NCI-H226 (cell line): ENCODE results near the gene KCNIP1.
"Not testable (repeated sequence)": the region's sequence is repeated elsewhere in the genome, so short reads cannot be mapped to it uniquely, and the experiment has no call there.

ENCODE experiments used
- DNase-seq: peaks from one replicate; pipeline ENCODE4 v3.0.0-alpha.2; 2015

KCNIP1 gene

DNA sequence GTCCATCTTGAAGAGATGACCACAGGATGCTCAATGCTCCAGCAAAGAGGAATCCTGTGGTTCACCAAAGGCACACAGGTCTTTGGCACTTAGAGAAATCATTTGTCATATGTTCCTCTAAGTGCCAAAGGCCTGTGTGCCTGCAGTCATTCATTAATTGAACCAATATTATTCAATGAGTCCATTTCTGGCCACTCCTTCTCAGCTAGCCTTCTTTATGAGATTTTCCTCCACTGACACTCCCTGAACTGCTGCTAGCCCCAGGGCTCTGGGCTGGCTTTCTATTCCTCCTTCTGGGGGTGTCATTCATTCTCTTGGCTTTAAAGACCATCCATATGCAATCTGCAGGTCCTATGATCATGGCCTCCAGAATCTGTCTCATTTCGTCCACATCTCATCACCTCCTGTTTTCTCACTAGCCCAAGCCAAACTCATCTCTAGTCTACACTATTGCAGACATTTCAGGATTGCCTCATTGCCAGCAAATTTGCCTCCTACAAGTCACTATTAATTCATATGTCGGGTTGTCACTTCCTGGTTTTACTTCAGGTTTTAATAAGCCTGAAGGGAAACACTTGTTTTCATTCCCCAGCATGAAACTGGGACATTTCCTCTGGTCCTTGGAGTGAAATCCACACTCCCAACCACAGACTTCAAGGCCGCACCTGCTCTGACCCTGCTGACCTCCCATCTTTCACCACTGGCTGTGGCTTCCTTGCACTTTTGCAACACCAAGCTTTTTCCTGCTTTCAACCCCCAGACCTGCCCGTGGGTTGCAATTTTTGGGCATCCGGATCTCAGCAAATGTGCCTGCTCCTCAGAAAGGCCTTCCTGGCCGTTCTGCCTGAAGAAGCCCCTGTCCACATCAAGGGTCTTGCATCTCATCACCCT lies 35.1 kb downstream of the KCNIP1 start:
- DNase-seq = no peak

- no peak for DNase-seq
Measured at GRCh38 chr5:170540271-170540670, 36.5 kb downstream of the KCNIP1 start.

DNA sequence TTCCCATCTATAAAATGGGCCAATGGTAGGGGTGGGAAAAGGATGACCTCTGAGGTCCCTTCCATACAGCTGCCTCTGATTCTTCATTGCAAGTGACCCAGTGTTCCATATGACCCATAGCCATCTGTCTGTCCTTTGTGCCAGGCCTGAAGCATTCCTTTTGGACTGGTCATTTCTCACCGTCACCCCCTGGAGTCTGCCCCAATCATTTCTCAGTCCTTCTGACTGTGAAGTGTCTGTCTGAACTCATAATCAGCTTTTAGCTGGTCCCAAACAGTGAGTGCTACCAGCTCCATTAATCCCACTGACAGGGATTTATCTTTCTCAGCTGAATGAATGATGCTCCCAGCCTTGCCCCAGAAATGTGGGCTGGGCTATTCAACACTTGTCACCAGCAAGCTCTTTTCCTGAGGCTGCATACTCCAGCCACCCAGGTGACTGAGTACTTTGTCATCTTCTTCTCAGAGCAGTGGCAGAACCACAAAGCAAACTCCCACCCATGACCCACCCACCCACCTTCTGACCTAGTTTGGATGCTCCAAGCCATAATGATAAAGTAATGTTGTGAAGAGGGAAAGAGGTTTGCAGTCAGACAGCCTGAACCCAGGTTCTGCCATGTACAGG lies 37.4 kb downstream of the KCNIP1 start:
- no peak for DNase-seq

DNA sequence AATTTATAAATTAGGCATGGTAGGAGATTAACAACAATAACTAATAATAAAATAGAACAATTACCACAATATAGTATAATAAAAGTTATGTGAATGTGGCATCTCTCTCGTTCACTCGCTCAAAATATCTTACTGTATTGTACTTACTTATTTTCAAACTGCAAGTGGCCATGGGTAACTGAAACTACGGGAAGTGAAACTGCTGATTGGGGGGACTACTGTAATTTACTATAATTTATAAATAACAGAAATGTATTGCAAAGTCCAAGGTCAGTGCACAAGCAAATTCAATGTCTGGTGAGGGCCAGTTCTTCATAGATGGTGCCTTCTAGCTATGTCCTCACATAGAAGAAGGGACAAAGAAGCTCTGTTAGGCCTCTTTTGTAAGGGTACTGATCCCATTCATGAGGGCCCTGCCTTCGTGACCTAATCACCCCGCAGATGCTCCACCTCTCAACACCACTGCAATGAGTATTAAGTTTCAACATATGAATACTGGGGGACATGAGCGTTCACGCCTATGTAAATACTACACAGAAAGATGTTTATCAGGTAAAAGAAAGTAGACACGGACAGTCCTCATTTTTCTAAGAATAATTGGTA lies 39.0 kb downstream of the KCNIP1 start:
- no peak for DNase-seq

DNA sequence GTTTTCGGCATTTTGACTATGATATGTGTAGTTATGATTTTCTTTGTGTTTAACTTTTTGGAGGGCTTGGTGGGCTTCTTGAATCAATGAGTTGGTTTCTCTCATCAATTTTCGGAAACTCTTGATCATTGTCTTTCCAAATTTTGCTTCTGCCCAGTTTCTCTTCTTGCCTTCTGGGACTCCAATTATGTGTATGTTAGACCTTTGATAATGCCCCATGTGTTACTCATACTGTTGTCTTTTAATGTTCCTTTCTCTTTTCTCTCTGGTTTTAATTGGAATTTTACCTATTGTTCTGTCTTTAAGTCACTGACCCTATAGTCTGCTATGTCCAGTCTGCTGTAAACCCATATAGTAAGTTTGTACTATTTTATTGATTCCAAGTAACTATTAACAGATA lies 41.5 kb downstream of the KCNIP1 start:
- DNase-seq = no peak

DNA sequence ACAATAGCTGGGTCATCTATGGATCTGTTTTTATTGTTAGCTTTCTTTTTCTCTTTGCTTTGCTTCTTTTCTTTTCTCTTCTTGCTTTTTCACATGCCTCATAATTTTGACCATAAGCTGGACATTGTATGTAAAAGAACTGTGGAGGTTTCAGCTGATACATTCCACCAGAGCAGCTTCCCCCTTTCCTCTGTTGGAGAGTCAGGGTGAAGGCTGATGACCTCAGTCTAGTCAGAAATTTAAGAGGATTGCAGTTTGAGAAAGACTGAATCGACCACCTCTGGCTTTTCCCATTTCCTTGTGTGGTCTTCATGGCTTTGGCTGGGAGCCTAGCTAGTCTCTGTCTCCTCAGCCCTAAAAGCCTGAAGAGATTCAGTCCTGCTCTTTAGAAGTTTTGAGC lies 42.0 kb downstream of the KCNIP1 start:
- no peak for DNase-seq

- DNase-seq = no peak
Measured at GRCh38 chr5:170546282-170546681, 42.5 kb downstream of the KCNIP1 start.

DNA sequence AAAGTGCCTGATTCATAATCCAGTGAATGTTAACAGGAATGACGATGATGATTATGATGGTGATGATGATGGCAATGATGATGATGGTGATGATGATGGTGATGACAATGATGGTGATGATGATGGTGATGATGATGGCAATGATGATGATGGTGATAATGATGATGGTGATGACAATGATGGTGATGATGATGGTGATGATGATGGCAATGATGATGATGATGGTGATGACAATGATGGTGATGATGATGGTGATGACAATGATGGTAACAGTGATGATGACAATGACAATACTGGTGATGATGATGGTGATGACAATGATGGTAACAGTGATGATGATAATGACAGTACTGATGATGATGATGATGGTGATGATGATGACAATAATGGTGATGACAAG lies 46.6 kb downstream of the KCNIP1 start:
- DNase-seq = not testable (repeated sequence)

GRCh38 chr5:170551076-170551475 lies 47.3 kb downstream of the KCNIP1 start:
- DNase-seq = peak; percentile 68

GRCh38 chr5:170551622-170552021 lies 47.8 kb downstream of the KCNIP1 start:
- no peak for DNase-seq

- peak; percentile 100 for DNase-seq
Measured at GRCh38 chr5:170552621-170553115, 48.8 kb downstream of the KCNIP1 start.

GRCh38 chr5:170553218-170553617 lies 49.4 kb downstream of the KCNIP1 start:
- no peak for DNase-seq

GRCh38 chr5:170554521-170555267 lies 50.9 kb downstream of the KCNIP1 start:
- DNase-seq = peak; percentile 56

GRCh38 chr5:170557314-170557713 lies 53.5 kb downstream of the KCNIP1 start:
- DNase-seq = no peak

DNA sequence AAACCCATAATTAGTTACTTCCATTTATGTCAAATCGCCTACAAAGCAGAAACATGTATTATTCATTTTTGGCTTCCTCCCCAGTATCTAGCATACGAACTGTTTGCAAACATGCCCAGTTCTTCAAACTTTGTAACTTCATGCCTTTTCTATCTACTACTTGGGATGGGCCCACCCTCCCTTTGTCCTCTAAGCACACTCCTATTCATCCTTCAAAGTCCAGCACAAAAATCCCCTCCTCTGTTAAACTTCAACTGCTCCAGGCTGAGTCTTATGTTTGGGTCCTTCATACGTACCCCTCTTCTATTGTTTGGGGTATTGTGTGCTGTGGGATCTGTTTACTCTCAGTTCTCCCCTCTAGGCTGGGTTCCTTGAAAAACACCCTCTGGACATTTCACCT lies 55.5 kb downstream of the KCNIP1 start:
- no peak for DNase-seq

DNA sequence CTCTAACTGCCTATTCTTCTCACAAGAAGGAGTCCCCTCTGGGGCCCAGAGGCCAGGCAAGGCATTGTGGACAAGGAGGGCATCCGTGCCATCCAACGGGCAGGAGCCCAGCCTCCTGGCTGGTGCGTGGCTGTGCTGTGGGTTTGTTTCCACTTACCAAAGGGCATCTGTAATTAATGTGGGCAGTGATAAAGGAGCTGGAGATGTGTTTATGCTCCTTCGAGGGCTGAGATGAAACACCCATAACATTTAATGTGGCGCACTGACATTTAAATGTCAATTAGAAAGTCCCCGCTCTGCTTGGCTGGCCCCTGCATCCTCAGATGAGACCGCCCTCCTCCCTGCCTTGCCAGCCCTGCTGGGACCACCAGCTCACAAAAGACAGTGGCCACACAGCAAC lies 57.1 kb downstream of the KCNIP1 start:
- no peak for DNase-seq

GRCh38 chr5:170562166-170562874 lies 58.5 kb downstream of the KCNIP1 start:
- DNase-seq = no peak

GRCh38 chr5:170562875-170563228 lies 59.0 kb downstream of the KCNIP1 start:
- no peak for DNase-seq

DNA sequence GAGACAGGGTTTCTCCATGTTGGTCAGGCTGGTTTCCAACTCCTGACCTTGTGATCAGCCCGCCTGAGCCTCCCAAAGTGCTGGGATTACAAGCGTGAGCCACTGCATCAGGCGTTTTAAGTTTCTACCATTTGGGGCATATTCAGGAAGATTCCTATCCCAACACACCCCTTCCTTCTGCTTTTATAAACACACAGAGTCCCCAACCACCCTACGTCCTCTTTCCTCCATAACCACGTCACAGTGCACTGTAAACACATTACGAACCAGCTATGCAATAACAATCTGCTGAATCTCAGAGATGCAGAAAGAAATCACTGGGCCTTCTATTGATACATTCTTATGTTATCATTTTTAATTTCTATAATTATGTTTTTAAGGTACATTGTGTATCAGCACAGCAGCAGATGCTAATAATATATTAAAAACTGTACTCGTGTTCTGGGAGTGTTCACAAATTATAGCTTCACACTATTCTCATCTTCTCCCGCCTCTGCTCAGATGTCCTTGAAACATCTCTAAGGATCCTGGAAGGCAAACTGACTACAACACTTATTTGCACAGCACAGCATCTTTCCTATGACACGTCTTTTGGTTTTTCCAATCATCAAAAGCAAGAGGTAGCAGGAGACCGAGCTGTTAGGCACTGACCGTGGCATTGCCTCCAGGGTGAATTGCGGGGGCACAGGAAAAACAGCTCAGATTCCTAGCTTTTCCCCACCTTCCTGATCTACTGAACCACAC lies 60.2 kb downstream of the KCNIP1 start:
- DNase-seq = no peak

DNA sequence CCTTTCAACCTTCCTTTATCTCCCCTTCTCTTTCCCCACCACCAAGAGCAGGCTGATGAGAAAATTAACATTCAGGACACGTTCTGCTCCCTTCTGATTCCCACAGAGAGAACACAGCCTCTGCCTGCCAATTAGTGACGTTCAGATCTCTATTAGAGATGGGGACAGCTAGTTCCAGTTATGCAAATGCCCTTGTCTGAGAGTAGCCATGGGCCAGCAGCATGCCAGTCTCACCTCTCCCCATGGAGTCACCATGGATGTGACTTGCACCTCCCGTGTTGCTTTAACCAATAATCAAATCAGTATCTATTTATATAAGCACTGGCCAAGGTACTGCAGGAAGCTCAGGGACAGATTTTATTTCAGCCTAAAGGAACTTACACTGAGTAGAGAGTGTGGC lies 61.3 kb downstream of the KCNIP1 start:
- no peak for DNase-seq

DNA sequence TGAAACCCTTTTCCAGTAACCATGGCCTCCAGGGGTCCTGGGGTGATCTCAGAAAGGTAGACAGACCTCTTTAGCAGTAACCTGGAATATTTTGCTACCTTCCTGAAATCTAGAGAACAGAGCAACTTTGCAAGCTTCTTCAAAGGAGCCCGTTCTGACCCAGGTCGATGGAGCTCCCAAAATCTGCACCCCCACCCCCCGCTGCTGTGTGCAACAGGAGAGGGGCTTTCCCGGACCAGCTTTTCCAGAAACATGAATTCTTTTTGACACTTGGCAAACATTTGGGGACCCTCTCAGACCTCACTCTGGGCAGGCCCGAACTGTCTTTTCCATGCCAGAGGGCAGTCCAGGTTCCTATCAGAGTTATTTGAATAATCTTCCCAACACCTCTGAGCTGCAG lies 65.3 kb downstream of the KCNIP1 start:
- DNase-seq = no peak

- no peak for DNase-seq
Measured at GRCh38 chr5:170570476-170570875, 66.7 kb downstream of the KCNIP1 start.
